GM23338 (cell line): ENCODE results near the gene ARHGEF17. TPM values are rescaled to one million over a fixed set of nuclear protein-coding genes. Genes with fewer than 3 reads are reported as not detected.

Source experiments
- ATAC-seq: fragments of 200-7000 bp; cut with Tn5 transposase; 3 replicates; pipeline ENCODE4 v1.9.1; 2020
- DNase-seq: peaks from one replicate; pipeline ENCODE4 v3.0.0-alpha.2; 2015; ENCODE audit warnings: low spot score
- H2AFZ ChIP-seq: fragments of 200-600 bp; sonication (generic); 2 replicates; pipeline ENCODE4 v1.8.0; 2016; ENCODE audit warnings: antibody characterized with exemption, mild to moderate bottlenecking, moderate library complexity
- H3F3A ChIP-seq: fragments of 200-600 bp; sonication (generic); replicated peaks from 2 replicates; pipeline ENCODE4 v1.8.0; 2017; ENCODE audit warnings: antibody characterized with exemption, mixed run types, low read depth
- H3K27ac ChIP-seq: fragments of 200-600 bp; sonication (generic); 2 replicates; pipeline ENCODE4 v1.6.1; 2016; ENCODE audit warnings: low read depth
- H3K27me3 ChIP-seq: fragments of 200-600 bp; sonication (generic); 2 replicates; pipeline ENCODE4 v1.8.0; 2016; ENCODE audit warnings: mild to moderate bottlenecking, mixed run types, moderate library complexity; ENCODE audit not compliant: insufficient read depth
- H3K36me3 ChIP-seq: fragments of 200-600 bp; sonication (generic); 2 replicates; pipeline ENCODE4 v1.8.0; 2016; ENCODE audit warnings: mild to moderate bottlenecking; ENCODE audit not compliant: insufficient read depth
- H3K4me1 ChIP-seq: fragments of 200-600 bp; sonication (generic); 2 replicates; pipeline ENCODE4 v1.8.0; 2016; ENCODE audit warnings: mild to moderate bottlenecking, moderate library complexity; ENCODE audit not compliant: insufficient read depth
- H3K4me2 ChIP-seq: fragments of 200-600 bp; sonication (generic); 2 replicates; pipeline ENCODE4 v1.7.1; 2017; ENCODE audit warnings: mixed run types
- H3K4me3 ChIP-seq: fragments of 200-600 bp; sonication (generic); 2 replicates; pipeline ENCODE4 v1.6.1; 2016; ENCODE audit warnings: mixed run types
- H3K79me2 ChIP-seq: fragments of 200-600 bp; sonication (generic); replicated peaks from 2 replicates; pipeline ENCODE4 v1.8.0; 2017; ENCODE audit warnings: mild to moderate bottlenecking; ENCODE audit not compliant: insufficient read depth
- H3K9me2 ChIP-seq: fragments of 200-600 bp; sonication (generic); 2 replicates; pipeline ENCODE4 v1.8.0; 2017; ENCODE audit not compliant: insufficient read depth
- H4K20me1 ChIP-seq: fragments of 200-600 bp; sonication (generic); replicated peaks from 2 replicates; pipeline ENCODE4 v1.8.0; 2017; ENCODE audit warnings: mild to moderate bottlenecking; ENCODE audit not compliant: insufficient read depth
- H3K27ac Mint-ChIP-seq: 2 replicates; pipeline ENCODE4 v1.8.0; 2020; ENCODE audit warnings: inconsistent platforms, mild to moderate bottlenecking, moderate library complexity, mixed read lengths
- H3K27me3 Mint-ChIP-seq: 3 replicates; pipeline ENCODE4 v1.8.0; 2022; ENCODE audit warnings: low read depth, mild to moderate bottlenecking, moderate library complexity, mixed read lengths, inconsistent platforms; ENCODE audit not compliant: insufficient read depth, poor library complexity
- H3K36me3 Mint-ChIP-seq: 3 replicates; pipeline ENCODE4 v1.8.0; 2021; ENCODE audit warnings: low read depth, mild to moderate bottlenecking, inconsistent platforms, moderate library complexity, mixed read lengths
- H3K4me1 Mint-ChIP-seq: 3 replicates; pipeline ENCODE4 v1.8.0; 2020; ENCODE audit warnings: mild to moderate bottlenecking, inconsistent platforms, mixed read lengths
- H3K4me3 Mint-ChIP-seq: 3 replicates; pipeline ENCODE4 v1.8.0; 2021; ENCODE audit warnings: moderate library complexity, mild to moderate bottlenecking, inconsistent platforms, mixed read lengths
- H3K9me3 Mint-ChIP-seq: 3 replicates; pipeline ENCODE4 v1.8.0; 2020; ENCODE audit warnings: moderate library complexity, mild to moderate bottlenecking, inconsistent platforms, mixed read lengths
- CREB1 ChIP-seq: fragments of 250-450 bp; sonication (Bioruptor Pico); IDR thresholded peaks from 2 replicates; pipeline ENCODE4 v1.5.0; 2020; ENCODE audit warnings: low read depth, mild to moderate bottlenecking, moderate library complexity
- CTCF ChIP-seq, 2 experiments: fragments of 200-600 bp in 1 of 2; sonication (generic) in 1 of 2; conservative IDR thresholded peaks; 2 replicates each; pipeline versions ENCODE4 v1.5.1 to v1.6.1; 2016 to 2017; ENCODE audit warnings: antibody characterized with exemption in 2 of 2, low read depth in 2 of 2, mild to moderate bottlenecking in 2 of 2, moderate library complexity in 1 of 2
- ETS1 ChIP-seq: IDR thresholded peaks from 2 replicates; pipeline ENCODE4 v1.6.1; 2016; ENCODE audit warnings: antibody characterized with exemption
- EZH2 ChIP-seq: fragments of 200-600 bp; sonication (generic); IDR thresholded peaks from one replicate; pipeline ENCODE4 v1.8.0; 2017; ENCODE audit warnings: antibody characterized with exemption, mild to moderate bottlenecking, low read depth; ENCODE audit not compliant: unreplicated experiment
- EZH2phosphoT487 ChIP-seq: fragments of 200-600 bp; sonication (generic); IDR thresholded peaks from one replicate; pipeline ENCODE4 v1.8.1; 2018; ENCODE audit warnings: antibody characterized with exemption; ENCODE audit not compliant: unreplicated experiment
- JUNB ChIP-seq: IDR thresholded peaks from one replicate; pipeline ENCODE4 v1.6.1; 2016; ENCODE audit warnings: antibody characterized with exemption; ENCODE audit not compliant: unreplicated experiment
- NANOG ChIP-seq: IDR thresholded peaks from 2 replicates; pipeline ENCODE4 v1.6.1; 2016; ENCODE audit warnings: antibody characterized with exemption, borderline replicate concordance
- POLR2AphosphoS5 ChIP-seq: IDR thresholded peaks from 2 replicates; pipeline ENCODE4 v1.6.1; 2016; ENCODE audit warnings: antibody characterized with exemption, low read depth
- REST ChIP-seq: IDR thresholded peaks from one replicate; pipeline ENCODE4 v1.6.1; 2018; ENCODE audit warnings: antibody characterized with exemption; ENCODE audit not compliant: unreplicated experiment
- STAT1 ChIP-seq: IDR thresholded peaks from one replicate; pipeline ENCODE4 v1.6.1; 2016; ENCODE audit warnings: antibody characterized with exemption; ENCODE audit not compliant: unreplicated experiment
- ZNF114 ChIP-seq: fragments of 250-450 bp; sonication (Bioruptor Pico); IDR thresholded peaks from 2 replicates; pipeline ENCODE4 v1.5.0; 2020; ENCODE audit warnings: mild to moderate bottlenecking, moderate library complexity
- ZNF331 ChIP-seq: fragments of 250-450 bp; sonication (Bioruptor Pico); IDR thresholded peaks from 2 replicates; pipeline ENCODE4 v1.5.0; 2020; ENCODE audit warnings: low read depth, mild to moderate bottlenecking, moderate library complexity
- ZNF462 ChIP-seq: fragments of 250-450 bp; sonication (Bioruptor Pico); IDR thresholded peaks from 2 replicates; pipeline ENCODE4 v1.5.0; 2020; ENCODE audit warnings: mild to moderate bottlenecking, moderate library complexity
- polyA plus RNA-seq: library from polyadenylated mRNA; unstranded; fragments of >200 nt; fragmentation: Nextera tagmentation; extraction: Ambion mirVana; gene quantifications from 2 replicates; pipeline ENCODE4 v1.2.1, GENCODE V29; 2016
- total RNA-seq: library from RNA; depleted of rRNA; stranded (reverse); fragments of >200 nt; shearing (Covaris generic); gene quantifications from 2 replicates; pipeline ENCODE4 v1.2.3, GENCODE V29; 2014

ARHGEF17 gene
- total and polyA plus RNA-seq, 2 experiments from 2014 or later: 2.9 to 15.0 TPM

GRCh38 chr11:73281201-73281741 lies 26.8 kb upstream of the ARHGEF17 start:
- H3K9me2 ChIP-seq: no peaks in the 10 kb centered on the region; the same call in 1 of the 2 replicates
- 0 out of 2 replicates have a peak, but pooled peaks cover 4% of the 10 kb centered on the region for H3K4me1 ChIP-seq
- no peaks in the 10 kb centered on the region for H4K20me1 ChIP-seq
- no peak overlapping the region for H3K27ac ChIP-seq
- no peak overlapping the region for H3K4me3 Mint-ChIP-seq
- H3K27ac Mint-ChIP-seq: no peak overlapping the region
- H3K36me3 ChIP-seq: no peaks in the 10 kb centered on the region
- no peaks in the 10 kb centered on the region for H3F3A ChIP-seq
- no peaks in the 10 kb centered on the region; the same call in 2 of the 3 replicates for H3K4me1 Mint-ChIP-seq
- peaks cover 3% of the 10 kb centered on the region for H3K27me3 Mint-ChIP-seq
- no peak for ATAC-seq
- no peaks in the 10 kb centered on the region for H3K79me2 ChIP-seq
- H3K9me3 Mint-ChIP-seq: no peaks in the 10 kb centered on the region; the same call in 2 of the 3 replicates
- H3K4me3 ChIP-seq: no peak overlapping the region
- TF ChIP-seq ETS1: no peak
- TF ChIP-seq JUNB: no peak
- TF ChIP-seq ZNF331 (CRISPR knock-in tag): no peak
- TF ChIP-seq CREB1: no peak
- TF ChIP-seq ZNF462 (CRISPR knock-in tag): no peak
- TF ChIP-seq POLR2AphosphoS5: no peak
- no peak for TF ChIP-seq STAT1
- no peak for TF ChIP-seq NANOG
- no peak for TF ChIP-seq EZH2phosphoT487
- TF ChIP-seq ZNF114 (CRISPR knock-in tag): no peak
- TF ChIP-seq CTCF (conservative IDR thresholded peaks at IDR 0.05; ENCODE audit: low read depth in 2 of 2): no peak
- no peak for TF ChIP-seq EZH2
- no peak for TF ChIP-seq REST
- H3K4me2 ChIP-seq: no peak overlapping the region
- H3K36me3 Mint-ChIP-seq: no peaks in the 10 kb centered on the region
- no peak for DNase-seq
- H2AFZ ChIP-seq: no peak overlapping the region
- no peaks in the 10 kb centered on the region for H3K27me3 ChIP-seq
